HL-60 (cell line): ENCODE measurements around the gene RBL2.

Experiments used
- DNase-seq, 2 experiments: peaks; one replicate each; pipeline ENCODE4 v3.0.0-alpha.2; 2010 to 2020; ENCODE audit warnings: low read depth in 1 of 2, low spot score in 1 of 2
- H3K27ac ChIP-seq: fragments of 250-450 bp; sonication (Bioruptor Pico); replicated peaks from 2 replicates; pipeline ENCODE4 v1.5.1; 2020; ENCODE audit warnings: mild to moderate bottlenecking, moderate library complexity
- H3K27me3 ChIP-seq: fragments of 250-450 bp; sonication (Bioruptor Pico); 2 replicates; pipeline ENCODE4 v1.5.1; 2021; ENCODE audit warnings: mild to moderate bottlenecking, moderate library complexity; ENCODE audit not compliant: insufficient read depth, poor library complexity, severe bottlenecking
- H3K4me3 ChIP-seq: replicated peaks from 2 replicates; pipeline ENCODE4 v1.5.1; 2011; ENCODE audit warnings: mild to moderate bottlenecking, control low read depth, low read length; ENCODE audit not compliant: insufficient read depth
- CTCF ChIP-seq: IDR thresholded peaks from one replicate; pipeline ENCODE4 v1.5.1; 2011; ENCODE audit warnings: low read length, control low read depth, inconsistent platforms; ENCODE audit not compliant: insufficient read depth
- GABPA ChIP-seq: IDR thresholded peaks from 2 replicates; pipeline ENCODE4 v1.6.1; 2012; ENCODE audit warnings: low read depth
- POLR2AphosphoS5 ChIP-seq: IDR thresholded peaks from 2 replicates; pipeline ENCODE4 v1.6.1; 2012; ENCODE audit warnings: low read depth
- REST ChIP-seq: IDR thresholded peaks from 2 replicates; pipeline ENCODE4 v1.6.1; 2012; ENCODE audit warnings: low read depth; ENCODE audit not compliant: insufficient replicate concordance
- SPI1 ChIP-seq: IDR thresholded peaks from 2 replicates; pipeline ENCODE4 v1.6.1; 2012; ENCODE audit warnings: low read depth, mild to moderate bottlenecking, borderline replicate concordance

The RBL2 gene

DNA sequence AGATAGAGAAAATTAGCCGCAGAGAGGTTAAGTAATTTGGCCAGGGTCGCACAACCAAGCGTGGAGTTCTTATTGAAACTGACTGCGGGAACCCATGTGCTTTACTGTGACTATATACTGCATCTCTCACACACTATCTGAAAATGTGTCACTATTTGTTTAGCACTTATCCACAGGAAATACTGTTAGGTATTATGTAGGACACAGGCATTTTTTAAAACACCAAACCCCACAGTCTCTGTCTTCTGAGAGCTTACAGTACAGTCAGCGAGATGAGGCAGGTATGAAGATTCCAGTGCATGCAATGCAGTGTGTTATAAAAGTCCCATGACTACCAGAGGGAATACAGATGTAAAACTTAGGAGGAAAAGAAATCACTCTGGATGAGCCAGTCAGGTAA is 11.3 kb downstream of the RBL2 start:
- TF ChIP-seq CTCF (no peak), REST (no peak), GABPA (no peak), POLR2AphosphoS5 (no peak), SPI1 (no peak)
- Histone ChIP-seq H3K27me3 (no peaks in the 10 kb centered on the region), H3K27ac (no peak overlapping the region), H3K4me3 (no peak overlapping the region)
- no peak for DNase-seq

GRCh38 chr16:53446090-53446489 is 11.8 kb downstream of the RBL2 start:
- no peak for TF ChIP-seq SPI1
- no peak for TF ChIP-seq POLR2AphosphoS5
- no peak for TF ChIP-seq GABPA
- TF ChIP-seq CTCF: no peak
- no peak for TF ChIP-seq REST
- H3K27ac ChIP-seq: no peak overlapping the region
- no peak for DNase-seq

GRCh38 chr16:53449816-53450517 is 15.7 kb downstream of the RBL2 start:
- no peak overlapping the region for H3K4me3 ChIP-seq
- TF ChIP-seq GABPA: no peak
- no peaks in the 10 kb centered on the region for H3K27me3 ChIP-seq
- H3K27ac ChIP-seq: no peak overlapping the region
- DNase-seq: no peak

More at GRCh38 chr16:53446090-53446489, 11.8 kb downstream of the RBL2 start:
- Histone ChIP-seq H3K4me3 (no peak overlapping the region), H3K27me3 (no peaks in the 10 kb centered on the region)

- Histone ChIP-seq H3K4me3 (no peak overlapping the region), H3K27ac (no peak overlapping the region), H3K27me3 (no peaks in the 10 kb centered on the region)
- TF ChIP-seq REST (no peak), GABPA (no peak), POLR2AphosphoS5 (no peak), SPI1 (no peak), CTCF (no peak)
- DNase-seq: no peak
Measured at GRCh38 chr16:53453928-53454327, 19.7 kb downstream of the RBL2 start.
